ENCODE data around the gene GATAD2A. TPM values are rescaled to one million over a fixed set of nuclear protein-coding genes. Genes with fewer than 3 reads are reported as not detected.
A peak's percentile ranks its signal among the peaks of the same experiment; 100 is the strongest.

The GATAD2A gene
- total and polyA plus RNA-seq, 2 donors (not counting 1 experiment from before 2014, with no cell fraction given) = 31.7 to 63.5 TPM

- Histone ChIP-seq H3K9me3 (ENCODE audit: control insufficient read depth, insufficient read depth, low read depth, low read length) (no peaks in the 10 kb centered on the region), H3K27ac (ENCODE audit: insufficient read depth, low read length) (no peak overlapping the region), H3K27me3 (ENCODE audit: control insufficient read depth, insufficient read depth, low read length) (no peaks in the 10 kb centered on the region), H3K4me2 (ENCODE audit: extremely low read depth, insufficient read depth, low read length) (no peak overlapping the region), H2AFZ (ENCODE audit: low read length) (no peak overlapping the region), H3K79me2 (ENCODE audit: control insufficient read depth, insufficient read depth, low read length) (no peaks in the 10 kb centered on the region), H3K4me3 (replicated peaks in 1 of 4; ENCODE audit: control extremely low read depth in 1 of 4, insufficient read depth in 1 of 4, low read depth in 3 of 4, low read length in 4 of 4) (no peak overlapping the region), H4K20me1 (ENCODE audit: control insufficient read depth, extremely low read depth, insufficient read depth, low read length) (no peaks in the 10 kb centered on the region), H3K36me3 (ENCODE audit: control insufficient read depth, insufficient read depth, low read length) (no peaks in the 10 kb centered on the region), H3K4me1 (ENCODE audit: control insufficient read depth, extremely low read depth, insufficient read depth, low read length) (peaks cover 5% of the 10 kb centered on the region), H3K9ac (ENCODE audit: insufficient read depth, low read length) (no peak overlapping the region)
- no peak for DNase-seq (ENCODE audit: low read depth in 2 of 2)
- TF ChIP-seq EZH2 (IDR thresholded peaks at IDR 0.05; ENCODE audit: low read length, missing control alignments) (no peak), CTCF (conservative IDR thresholded peaks at IDR 0.05 in 1 of 2, IDR thresholded peaks at IDR 0.05 in 1 of 2; ENCODE audit: low read depth in 1 of 2, low read length in 2 of 2) (no peak)
These were observed 37.4 kb upstream of the GATAD2A start for GRCh38 chr19:19368087-19368486.

- H3K4me1 ChIP-seq (ENCODE audit: control insufficient read depth, extremely low read depth, insufficient read depth, low read length) = peaks cover 3% of the 10 kb centered on the region
- no peak overlapping the region for H3K4me3 ChIP-seq (replicated peaks in 1 of 4; ENCODE audit: control extremely low read depth in 1 of 4, insufficient read depth in 1 of 4, low read depth in 3 of 4, low read length in 4 of 4)
- H3K9me3 ChIP-seq (ENCODE audit: control insufficient read depth, insufficient read depth, low read depth, low read length) = no peaks in the 10 kb centered on the region
- H3K36me3 ChIP-seq (ENCODE audit: control insufficient read depth, insufficient read depth, low read length) = no peaks in the 10 kb centered on the region
- H3K4me2 ChIP-seq (ENCODE audit: extremely low read depth, insufficient read depth, low read length) = no peak overlapping the region
- no peak for TF ChIP-seq EZH2 (IDR thresholded peaks at IDR 0.05; ENCODE audit: low read length, missing control alignments)
- TF ChIP-seq CTCF (conservative IDR thresholded peaks at IDR 0.05 in 1 of 2, IDR thresholded peaks at IDR 0.05 in 1 of 2; ENCODE audit: low read depth in 1 of 2, low read length in 2 of 2) = no peak
- no peaks in the 10 kb centered on the region for H4K20me1 ChIP-seq (ENCODE audit: control insufficient read depth, extremely low read depth, insufficient read depth, low read length)
- H3K79me2 ChIP-seq (ENCODE audit: control insufficient read depth, insufficient read depth, low read length) = no peaks in the 10 kb centered on the region
- no peaks in the 10 kb centered on the region for H3K27me3 ChIP-seq (ENCODE audit: control insufficient read depth, insufficient read depth, low read length)
- no peak overlapping the region for H3K9ac ChIP-seq (ENCODE audit: insufficient read depth, low read length)
- DNase-seq (ENCODE audit: low read depth in 2 of 2) = no peak
- H3K27ac ChIP-seq (ENCODE audit: insufficient read depth, low read length) = no peak overlapping the region
- H2AFZ ChIP-seq (ENCODE audit: low read length) = no peak overlapping the region
These were observed 34.4 kb upstream of the GATAD2A start for GRCh38 chr19:19371059-19371458.

GRCh38 chr19:19372656-19373416 lies 32.6 kb upstream of the GATAD2A start:
- Histone ChIP-seq H3K9me3 (ENCODE audit: control insufficient read depth, insufficient read depth, low read depth, low read length) (no peaks in the 10 kb centered on the region), H3K27me3 (ENCODE audit: control insufficient read depth, insufficient read depth, low read length) (no peaks in the 10 kb centered on the region), H3K4me3 (replicated peaks in 1 of 4; ENCODE audit: control extremely low read depth in 1 of 4, insufficient read depth in 1 of 4, low read depth in 3 of 4, low read length in 4 of 4) (no peak overlapping the region), H3K79me2 (ENCODE audit: control insufficient read depth, insufficient read depth, low read length) (no peaks in the 10 kb centered on the region), H3K36me3 (ENCODE audit: control insufficient read depth, insufficient read depth, low read length) (no peaks in the 10 kb centered on the region), H2AFZ (ENCODE audit: low read length) (peak overlapping the region; percentile 81), H3K4me1 (ENCODE audit: control insufficient read depth, extremely low read depth, insufficient read depth, low read length) (peaks cover 3% of the 10 kb centered on the region), H3K4me2 (ENCODE audit: extremely low read depth, insufficient read depth, low read length) (no peak overlapping the region), H3K9ac (ENCODE audit: insufficient read depth, low read length) (no peak overlapping the region), H4K20me1 (ENCODE audit: control insufficient read depth, extremely low read depth, insufficient read depth, low read length) (no peaks in the 10 kb centered on the region), H3K27ac (ENCODE audit: insufficient read depth, low read length) (no peak overlapping the region)
- DNase-seq (ENCODE audit: low read depth in 2 of 2) = peak in 1 of 2 donors; percentile 39
- TF ChIP-seq EZH2 (IDR thresholded peaks at IDR 0.05; ENCODE audit: low read length, missing control alignments) = no peak
- TF ChIP-seq CTCF (conservative IDR thresholded peaks at IDR 0.05 in 1 of 2, IDR thresholded peaks at IDR 0.05 in 1 of 2; ENCODE audit: low read depth in 1 of 2, low read length in 2 of 2) = no peak

All from fibroblast of lung (primary cell).